ENCODE data around the gene TBC1D9. TPM values are rescaled to one million over a fixed set of nuclear protein-coding genes. Genes with fewer than 3 reads are reported as not detected.

The TBC1D9 gene
- total RNA-seq, 1 experiment from 2014 or later, result 21.7 TPM

- no peaks in the 10 kb centered on the region; the same call in 1 of the 2 replicates for H3K9me3 ChIP-seq (ENCODE audit: control insufficient read depth, insufficient read depth, low read depth, low read length)
- POLR2A ChIA-PET, result no interaction called here
- CTCF ChIA-PET, result no interaction called here
- intact Hi-C loops (cut with micrococcal nuclease; ENCODE audit: unreplicated experiment) (no loop called here), in situ Hi-C loops (cut with HindIII; ENCODE audit: low pct_unique_long_range_greater_than_20kb, low sequenced_read_pairs) (no loop called here)
- BruUV-seq (replicated peaks), result no TSS peak
- peaks cover 21% of the 10 kb centered on the region for H3K27me3 ChIP-seq (ENCODE audit: control insufficient read depth, insufficient read depth, low read length)
- ATAC-seq (no peak), DNase-seq (ENCODE audit: low read depth, low spot score) (no peak)
- no peaks in the 10 kb centered on the region for H3K4me1 ChIP-seq (ENCODE audit: control insufficient read depth, insufficient read depth, low read length)
- no peak overlapping the region for H3K4me3 ChIP-seq (ENCODE audit: low read depth in 2 of 2, low read length in 2 of 2)
- TF ChIP-seq REST (IDR thresholded peaks at IDR 0.05; ENCODE audit: insufficient read depth in 1 of 2, low read depth in 2 of 2, low read length in 1 of 2) (no peak), SIN3A (IDR thresholded peaks at IDR 0.05; ENCODE audit: borderline replicate concordance, insufficient read depth, low read depth, low read length) (no peak), POLR2AphosphoS5 (IDR thresholded peaks at IDR 0.05; ENCODE audit: low read depth, low read length) (no peak), CTCF (IDR thresholded peaks at IDR 0.05) (no peak), TCF7L2 (IDR thresholded peaks at IDR 0.05; ENCODE audit: low read depth, low read length) (no peak)
- no peaks in the 10 kb centered on the region for H3K36me3 ChIP-seq (ENCODE audit: control insufficient read depth, insufficient read depth, low read length)
- no peak overlapping the region for H3K27ac ChIP-seq (ENCODE audit: low read length)
Measured at GRCh38 chr4:140571620-140572019, 184.6 kb downstream of the TBC1D9 start.

Other genes starting within 250 kb of the TBC1D9 start
- 20.9 TPM for gene ELMOD2, start 232.2 kb downstream of the TBC1D9 start, total RNA-seq (2021; ENCODE audit: unreplicated experiment)
- not detected for gene UCP1, start 187.4 kb downstream of the TBC1D9 start, total RNA-seq (2021; ENCODE audit: unreplicated experiment)